ENCODE data around the gene OR2B2.

DNA sequence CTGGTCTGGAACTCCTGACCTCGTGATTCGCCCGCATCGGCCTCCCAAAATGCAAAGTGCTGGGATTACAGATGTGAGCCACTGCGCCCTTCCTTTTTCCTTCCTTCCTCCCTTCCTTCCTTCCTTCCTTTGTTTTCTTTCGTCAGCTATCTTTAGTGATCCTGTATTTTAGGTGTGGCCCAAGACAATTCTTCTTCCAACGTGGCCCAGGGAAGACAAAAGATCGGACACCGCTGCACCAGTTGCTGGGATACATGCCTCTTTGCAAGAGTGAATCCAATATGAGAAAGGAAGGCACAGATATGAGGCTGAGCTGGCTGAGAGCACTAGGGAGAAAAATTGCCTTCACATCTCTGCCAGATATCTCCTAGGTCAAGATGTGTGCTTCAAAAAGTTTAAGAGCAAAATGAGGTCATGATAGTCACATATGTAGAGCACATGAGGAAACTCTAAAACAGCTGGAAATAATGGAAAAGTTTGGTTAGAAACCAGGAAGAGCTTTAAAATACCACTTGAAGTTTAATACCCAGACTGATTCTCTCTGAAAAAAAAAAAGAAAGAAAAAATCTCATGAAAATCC, 41.8 kb downstream of the OR2B2 start:
- TF ChIP-seq, protein P1, sequence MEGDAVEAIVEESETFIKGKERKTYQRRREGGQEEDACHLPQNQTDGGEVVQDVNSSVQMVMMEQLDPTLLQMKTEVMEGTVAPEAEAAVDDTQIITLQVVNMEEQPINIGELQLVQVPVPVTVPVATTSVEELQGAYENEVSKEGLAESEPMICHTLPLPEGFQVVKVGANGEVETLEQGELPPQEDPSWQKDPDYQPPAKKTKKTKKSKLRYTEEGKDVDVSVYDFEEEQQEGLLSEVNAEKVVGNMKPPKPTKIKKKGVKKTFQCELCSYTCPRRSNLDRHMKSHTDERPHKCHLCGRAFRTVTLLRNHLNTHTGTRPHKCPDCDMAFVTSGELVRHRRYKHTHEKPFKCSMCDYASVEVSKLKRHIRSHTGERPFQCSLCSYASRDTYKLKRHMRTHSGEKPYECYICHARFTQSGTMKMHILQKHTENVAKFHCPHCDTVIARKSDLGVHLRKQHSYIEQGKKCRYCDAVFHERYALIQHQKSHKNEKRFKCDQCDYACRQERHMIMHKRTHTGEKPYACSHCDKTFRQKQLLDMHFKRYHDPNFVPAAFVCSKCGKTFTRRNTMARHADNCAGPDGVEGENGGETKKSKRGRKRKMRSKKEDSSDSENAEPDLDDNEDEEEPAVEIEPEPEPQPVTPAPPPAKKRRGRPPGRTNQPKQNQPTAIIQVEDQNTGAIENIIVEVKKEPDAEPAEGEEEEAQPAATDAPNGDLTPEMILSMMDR (IDR thresholded peaks at IDR 0.05; ENCODE audit: poor library complexity, severe bottlenecking) = no peak
- TF ChIP-seq EZH2 (IDR thresholded peaks at IDR 0.05; ENCODE audit: borderline replicate concordance, insufficient read depth, low read length, poor library complexity, severe bottlenecking) = no peak
- TF ChIP-seq SMC3 (conservative IDR thresholded peaks at IDR 0.05; ENCODE audit: poor library complexity) = no peak
- TF ChIP-seq RAD21 (conservative IDR thresholded peaks at IDR 0.05) = no peak
- no peak for TF ChIP-seq MXI1 (conservative IDR thresholded peaks at IDR 0.05; ENCODE audit: poor library complexity, severe bottlenecking)
- no peak for TF ChIP-seq POLR2AphosphoS5 (IDR thresholded peaks at IDR 0.05)
- TF ChIP-seq, protein P2, sequence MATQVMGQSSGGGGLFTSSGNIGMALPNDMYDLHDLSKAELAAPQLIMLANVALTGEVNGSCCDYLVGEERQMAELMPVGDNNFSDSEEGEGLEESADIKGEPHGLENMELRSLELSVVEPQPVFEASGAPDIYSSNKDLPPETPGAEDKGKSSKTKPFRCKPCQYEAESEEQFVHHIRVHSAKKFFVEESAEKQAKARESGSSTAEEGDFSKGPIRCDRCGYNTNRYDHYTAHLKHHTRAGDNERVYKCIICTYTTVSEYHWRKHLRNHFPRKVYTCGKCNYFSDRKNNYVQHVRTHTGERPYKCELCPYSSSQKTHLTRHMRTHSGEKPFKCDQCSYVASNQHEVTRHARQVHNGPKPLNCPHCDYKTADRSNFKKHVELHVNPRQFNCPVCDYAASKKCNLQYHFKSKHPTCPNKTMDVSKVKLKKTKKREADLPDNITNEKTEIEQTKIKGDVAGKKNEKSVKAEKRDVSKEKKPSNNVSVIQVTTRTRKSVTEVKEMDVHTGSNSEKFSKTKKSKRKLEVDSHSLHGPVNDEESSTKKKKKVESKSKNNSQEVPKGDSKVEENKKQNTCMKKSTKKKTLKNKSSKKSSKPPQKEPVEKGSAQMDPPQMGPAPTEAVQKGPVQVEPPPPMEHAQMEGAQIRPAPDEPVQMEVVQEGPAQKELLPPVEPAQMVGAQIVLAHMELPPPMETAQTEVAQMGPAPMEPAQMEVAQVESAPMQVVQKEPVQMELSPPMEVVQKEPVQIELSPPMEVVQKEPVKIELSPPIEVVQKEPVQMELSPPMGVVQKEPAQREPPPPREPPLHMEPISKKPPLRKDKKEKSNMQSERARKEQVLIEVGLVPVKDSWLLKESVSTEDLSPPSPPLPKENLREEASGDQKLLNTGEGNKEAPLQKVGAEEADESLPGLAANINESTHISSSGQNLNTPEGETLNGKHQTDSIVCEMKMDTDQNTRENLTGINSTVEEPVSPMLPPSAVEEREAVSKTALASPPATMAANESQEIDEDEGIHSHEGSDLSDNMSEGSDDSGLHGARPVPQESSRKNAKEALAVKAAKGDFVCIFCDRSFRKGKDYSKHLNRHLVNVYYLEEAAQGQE (IDR thresholded peaks at IDR 0.05; ENCODE audit: borderline replicate concordance) = no peak

Measured in neural cell (in vitro differentiated cells).